Keratinocyte (primary cell): ENCODE measurements around the gene RANBP9. TPM values are rescaled to one million over a fixed set of nuclear protein-coding genes. Genes with fewer than 3 reads are reported as not detected.
A peak's percentile ranks its signal among the peaks of the same experiment; 100 is the strongest.

Experiments used
- DNase-seq: peaks from one replicate; pipeline ENCODE4 v3.0.0-alpha.2; 2011; ENCODE audit warnings: low read depth, missing footprints, low spot score
- FAIRE-seq: peaks from 2 replicates; lab custom pipeline; 2011; peaks lifted over from hg19 to GRCh38; lab: Jason Lieb, UNC
- H2AFZ ChIP-seq: 2 replicates; pipeline ENCODE4 v1.6.0; 2012; ENCODE audit warnings: low read length, control low read depth, inconsistent platforms; ENCODE audit not compliant: control insufficient read depth
- H3K27ac ChIP-seq: 2 replicates; pipeline ENCODE4 v1.5.1; 2011; ENCODE audit warnings: low read length; ENCODE audit not compliant: control insufficient read depth, insufficient read depth
- H3K27me3 ChIP-seq: 3 replicates; pipeline ENCODE4 v1.6.0; 2011; ENCODE audit warnings: low read length; ENCODE audit not compliant: control insufficient read depth, insufficient read depth; ENCODE audit errors: extremely low read depth
- H3K36me3 ChIP-seq, 2 experiments: 2 replicates in 1 of 2; 3 replicates in 1 of 2; pipeline ENCODE4 v1.5.1; 2011; ENCODE audit warnings: low read length in 2 of 2, mild to moderate bottlenecking in 1 of 2; ENCODE audit not compliant: control insufficient read depth in 2 of 2, insufficient read depth in 2 of 2; ENCODE audit errors: extremely low read depth in 1 of 2
- H3K4me1 ChIP-seq: 3 replicates; pipeline ENCODE4 v1.5.1; 2011; ENCODE audit warnings: low read length; ENCODE audit not compliant: control insufficient read depth, insufficient read depth; ENCODE audit errors: extremely low read depth
- H3K4me2 ChIP-seq: 3 replicates; pipeline ENCODE4 v1.6.0; 2011; ENCODE audit warnings: low read depth, low read length; ENCODE audit not compliant: control insufficient read depth, insufficient read depth; ENCODE audit errors: extremely low read depth
- H3K4me3 ChIP-seq, 3 experiments: fragments of 200-600 bp in 1 of 3; sonication (generic) in 1 of 3; 2 replicates in 2 of 3; 3 replicates in 1 of 3; pipeline ENCODE4 v1.5.1; 2011 to 2016; ENCODE audit warnings: low read length in 3 of 3, mild to moderate bottlenecking in 3 of 3, control low read depth in 2 of 3, inconsistent platforms in 1 of 3, low read depth in 1 of 3, mixed read lengths in 1 of 3, mixed run types in 1 of 3, moderate library complexity in 1 of 3; ENCODE audit not compliant: control insufficient read depth in 2 of 3, insufficient read depth in 2 of 3; ENCODE audit errors: extremely low read depth in 1 of 3
- H3K79me2 ChIP-seq: 2 replicates; pipeline ENCODE4 v1.6.0; 2012; ENCODE audit warnings: low read length; ENCODE audit not compliant: control insufficient read depth, insufficient read depth
- H3K9ac ChIP-seq: 3 replicates; pipeline ENCODE4 v1.6.0; 2011; ENCODE audit warnings: low read length; ENCODE audit not compliant: control insufficient read depth, insufficient read depth; ENCODE audit errors: extremely low read depth
- H3K9me1 ChIP-seq: 3 replicates; pipeline ENCODE4 v1.6.0; 2011; ENCODE audit warnings: low read length; ENCODE audit not compliant: control insufficient read depth, insufficient read depth; ENCODE audit errors: extremely low read depth
- H3K9me3 ChIP-seq: 2 replicates; pipeline ENCODE4 v1.5.1; 2012; ENCODE audit warnings: low read depth, low read length; ENCODE audit not compliant: control insufficient read depth
- H4K20me1 ChIP-seq: 3 replicates; pipeline ENCODE4 v1.6.0; 2011; ENCODE audit warnings: low read length; ENCODE audit not compliant: control insufficient read depth, insufficient read depth; ENCODE audit errors: extremely low read depth
- CTCF ChIP-seq, 3 experiments: IDR thresholded peaks in 1 of 3; conservative IDR thresholded peaks in 1 of 3; optimal IDR thresholded peaks in 1 of 3; 2 replicates in 2 of 3; 3 replicates in 1 of 3; pipeline versions ENCODE3 to v1.5.1; 2011; ENCODE audit warnings: low read length in 3 of 3, mild to moderate bottlenecking in 3 of 3, moderate library complexity in 2 of 3, control low read depth in 1 of 3, inconsistent platforms in 1 of 3; ENCODE audit not compliant: insufficient read depth in 2 of 3; ENCODE audit errors: extremely low read depth in 1 of 3
- EZH2 ChIP-seq: IDR thresholded peaks from one replicate; pipeline ENCODE4 v1.6.1; 2012; ENCODE audit warnings: inconsistent platforms, mild to moderate bottlenecking, low read length, moderate library complexity
- dilution Hi-C: fragments of 300-500 bp; cut with MboI; formaldehyde crosslinking; loops from one replicate; pipeline ENCODE4 v1.7.0; 2020; ENCODE audit warnings: low sequenced_read_pairs; ENCODE audit not compliant: extremely low pct_ligation_motif_present
- polyA plus RNA-seq, 5 experiments: library from polyadenylated mRNA; depleted of rRNA in 3 of 5; stranded (reverse) in 3 of 5; stranded (forward) in 1 of 5; unstranded in 1 of 5; fragments of >200 nt; gene quantifications; 1 replicate in 1 of 5; 2 replicates in 3 of 5; 3 replicates in 1 of 5; pipeline versions ENCODE4 v1.2.1 to v1.2.3, GENCODE V29; 2011 to 2012; ENCODE audit warnings: missing spikeins in 2 of 5, low read depth in 1 of 5, low replicate concordance in 1 of 5

Gene RANBP9
- polyA plus RNA-seq, 1 donor (not counting 4 experiments of a cell fraction or from before 2014, with no cell fraction given), result 36.7 TPM

- Histone ChIP-seq H3K9ac (no peak overlapping the region), H3K9me3 (no peaks in the 10 kb centered on the region), H3K9me1 (peaks cover 3% of the 10 kb centered on the region), H3K27me3 (no peaks in the 10 kb centered on the region), H3K36me3 (no peaks in the 10 kb centered on the region), H3K4me3 (no peak overlapping the region), H3K4me1 (peaks cover 43% of the 10 kb centered on the region), H3K27ac (peak overlapping the region; percentile 42), H3K4me2 (peak overlapping the region; percentile 12), H2AFZ (no peak overlapping the region), H3K79me2 (no peaks in the 10 kb centered on the region), H4K20me1 (no peaks in the 10 kb centered on the region)
- dilution Hi-C loops, result no loop called here
- peak; percentile 35 for DNase-seq
- FAIRE-seq, result peak; percentile 55
- TF ChIP-seq EZH2, result no peak
- TF ChIP-seq CTCF (optimal IDR thresholded peaks at IDR 0.05 in 1 of 3, IDR thresholded peaks at IDR 0.05 in 1 of 3, conservative IDR thresholded peaks at IDR 0.05 in 1 of 3; ENCODE audit: extremely low read depth in 1 of 3, insufficient read depth in 2 of 3, low read length in 3 of 3), result no peak
Observed at GRCh38 chr6:13729891-13730290, 18.3 kb upstream of the RANBP9 start.

GRCh38 chr6:13725570-13725969, 13.9 kb upstream of the RANBP9 start:
- H3K79me2 ChIP-seq, result no peaks in the 10 kb centered on the region
- no peaks in the 10 kb centered on the region for H3K27me3 ChIP-seq
- H3K4me2 ChIP-seq, result peak overlapping the region; percentile 81
- no peaks in the 10 kb centered on the region for H3K36me3 ChIP-seq
- H3K9ac ChIP-seq, result peak overlapping the region; percentile 23
- dilution Hi-C loops, result no loop called here
- peak overlapping the region; percentile 85 for H3K27ac ChIP-seq
- no peak overlapping the region for H2AFZ ChIP-seq
- peak; percentile 78 for FAIRE-seq
- no peaks in the 10 kb centered on the region for H3K9me3 ChIP-seq
- H3K4me3 ChIP-seq, result peak overlapping the region in 1 of 3 experiments; percentile 34
- H3K4me1 ChIP-seq, result peaks cover 51% of the 10 kb centered on the region
- TF ChIP-seq CTCF (optimal IDR thresholded peaks at IDR 0.05 in 1 of 3, IDR thresholded peaks at IDR 0.05 in 1 of 3, conservative IDR thresholded peaks at IDR 0.05 in 1 of 3; ENCODE audit: extremely low read depth in 1 of 3, insufficient read depth in 2 of 3, low read length in 3 of 3), result no peak
- no peak for TF ChIP-seq EZH2
- DNase-seq, result peak; percentile 78
- no peaks in the 10 kb centered on the region for H4K20me1 ChIP-seq
- peaks cover 3% of the 10 kb centered on the region for H3K9me1 ChIP-seq
